GM18909 (cell line): ENCODE data around the gene LAMA2.
"Not testable (repeated sequence)": the region's sequence is repeated elsewhere in the genome, so short reads cannot be mapped to it uniquely, and the experiment has no call there.

Source experiments
- ATAC-seq: cut with Tn5 transposase; IDR thresholded peaks from one replicate; pipeline ENCODE4 v1.9.1; 2021; ENCODE audit warnings: mild to moderate bottlenecking; ENCODE audit not compliant: unreplicated experiment, poor library complexity

The LAMA2 gene

GRCh38 chr6:129163551-129163950 lies 280.6 kb downstream of the LAMA2 start:
- ATAC-seq = no peak

DNA sequence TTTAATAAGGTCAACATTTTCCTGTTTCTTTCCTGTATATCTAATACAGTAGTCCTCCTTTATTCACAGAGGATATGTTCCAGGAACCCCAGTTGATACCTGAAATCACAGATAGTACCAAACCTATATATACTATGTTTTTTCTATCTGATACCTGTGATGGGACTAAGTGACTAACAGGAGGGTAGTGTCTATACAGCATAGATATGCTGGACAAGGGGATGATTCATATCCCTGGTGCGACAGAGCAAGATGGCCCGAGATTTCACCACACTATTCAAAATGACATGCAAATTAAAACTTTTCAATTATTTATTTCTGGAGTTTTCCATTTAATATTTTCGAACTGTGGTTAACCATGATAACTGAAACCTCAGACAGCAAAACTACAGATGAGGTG lies 281.1 kb downstream of the LAMA2 start:
- ATAC-seq = no peak

GRCh38 chr6:129172279-129172995 lies 289.5 kb downstream of the LAMA2 start:
- ATAC-seq = not testable (repeated sequence)

DNA sequence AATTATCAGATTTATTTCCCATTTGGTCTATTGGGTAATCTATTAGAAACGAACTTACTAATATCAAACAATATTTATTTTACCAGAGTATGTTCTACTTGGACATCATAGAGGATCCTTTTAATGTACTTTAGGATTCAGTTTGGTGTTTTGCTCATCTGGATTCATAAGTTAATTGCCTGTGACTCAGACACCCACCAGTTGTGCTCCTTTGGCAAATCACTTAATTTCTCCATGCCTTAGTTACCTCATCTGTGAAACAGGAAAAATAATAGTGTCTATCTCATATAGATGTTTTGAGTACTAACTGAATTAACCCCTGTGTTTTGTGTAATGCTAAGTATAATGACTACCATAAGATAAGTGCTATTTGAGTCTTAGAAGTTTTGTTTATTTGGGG lies 292.1 kb downstream of the LAMA2 start:
- ATAC-seq = no peak

GRCh38 chr6:129177801-129178200 lies 294.9 kb downstream of the LAMA2 start:
- no peak for ATAC-seq

GRCh38 chr6:129179283-129179682 lies 296.3 kb downstream of the LAMA2 start:
- ATAC-seq = no peak

DNA sequence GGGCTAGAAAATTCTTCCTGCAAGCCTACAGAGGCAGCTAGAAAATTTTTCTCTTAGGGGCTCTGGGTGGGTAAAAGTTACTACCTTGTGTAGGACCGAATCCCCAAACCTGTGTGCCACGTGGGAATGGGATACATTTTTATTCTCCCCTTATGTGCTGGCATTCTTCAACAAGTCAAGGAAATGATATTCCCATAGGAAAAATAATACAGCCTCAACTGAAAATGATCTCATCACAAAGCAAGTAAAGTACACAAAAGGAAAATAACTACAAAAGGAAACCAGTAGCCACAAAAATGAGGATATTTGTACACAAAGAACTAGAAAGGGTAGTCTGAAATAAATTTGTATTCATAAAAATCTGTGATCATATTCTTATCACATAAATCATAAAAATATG lies 298.1 kb downstream of the LAMA2 start:
- no peak for ATAC-seq

GRCh38 chr6:129183187-129183591 lies 300.3 kb downstream of the LAMA2 start:
- no peak for ATAC-seq

DNA sequence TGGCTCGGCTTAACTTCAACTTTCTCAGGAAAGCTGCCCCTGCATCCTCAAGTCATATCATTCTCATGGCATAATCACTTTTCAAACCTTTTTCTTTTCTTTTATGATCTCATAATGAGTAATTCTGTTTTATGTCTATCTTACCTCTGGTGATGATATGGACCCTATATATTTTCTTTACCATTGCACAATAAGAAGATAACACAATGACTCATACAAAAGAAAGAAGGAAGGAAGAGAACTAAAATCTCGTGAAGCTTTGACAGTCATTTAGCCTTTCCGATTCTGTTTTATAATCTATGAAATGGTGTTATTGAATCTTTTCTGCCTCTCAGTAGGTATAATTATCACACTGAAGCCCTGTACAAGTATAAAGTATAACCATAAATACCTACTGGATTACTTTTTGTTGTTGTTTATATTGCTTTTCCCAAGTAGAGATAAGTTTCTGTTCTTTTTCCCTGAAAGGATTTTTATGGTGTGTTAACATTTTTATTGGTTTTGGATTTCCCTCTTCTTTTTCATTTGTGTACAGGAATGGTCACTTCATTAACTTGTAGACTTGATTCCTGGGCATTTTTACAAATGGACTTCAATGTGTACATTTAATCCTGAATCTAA lies 300.9 kb downstream of the LAMA2 start:
- ATAC-seq = no peak

GRCh38 chr6:129184324-129184723 lies 301.4 kb downstream of the LAMA2 start:
- no peak for ATAC-seq

DNA sequence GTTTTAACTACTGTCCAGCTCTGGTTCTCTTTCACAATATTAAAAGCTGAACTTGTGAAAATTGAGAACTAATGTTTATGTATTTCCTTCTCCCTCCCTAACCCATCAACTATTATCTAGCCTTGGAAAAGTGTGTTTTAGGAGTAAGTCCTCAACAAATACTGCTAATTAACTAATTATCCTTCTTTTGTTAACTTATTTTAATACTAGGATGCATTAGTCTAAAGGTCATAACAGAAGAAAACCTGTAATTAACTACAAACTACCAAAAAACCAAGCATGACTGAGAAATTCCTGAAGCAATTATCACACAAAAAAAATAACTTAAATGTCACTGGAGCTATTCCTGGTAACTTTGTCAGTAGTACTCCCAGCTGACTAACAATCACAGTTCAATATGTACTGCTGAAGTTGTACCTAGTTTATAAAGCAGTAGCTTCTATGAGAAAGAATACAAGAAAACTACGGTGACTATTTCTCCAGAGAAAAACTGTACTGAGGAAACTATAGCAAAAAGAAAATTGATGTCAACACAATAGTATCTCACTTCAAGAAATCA lies 301.9 kb downstream of the LAMA2 start:
- no peak for ATAC-seq

- no peak for ATAC-seq
These were observed 304.1 kb downstream of the LAMA2 start for GRCh38 chr6:129186988-129187387.

DNA sequence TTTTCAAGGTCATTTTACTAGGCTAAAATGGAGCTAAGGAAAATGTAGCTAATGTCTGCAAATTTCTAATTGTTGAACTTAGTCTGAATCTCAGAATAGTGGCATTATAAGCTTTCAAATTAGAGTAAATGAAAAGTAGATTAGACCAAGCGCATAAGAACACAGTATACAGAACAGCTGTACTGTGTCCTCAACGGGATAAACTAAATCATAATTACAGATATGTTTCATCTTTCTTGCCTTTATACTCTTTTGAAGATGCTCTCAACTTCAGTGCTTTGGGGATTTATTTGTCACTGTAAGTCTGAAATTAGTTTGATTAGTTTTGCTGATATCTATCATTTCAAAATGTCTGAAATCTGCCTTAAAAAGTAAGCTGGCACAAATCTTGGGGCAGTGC lies 305.4 kb downstream of the LAMA2 start:
- ATAC-seq = no peak

GRCh38 chr6:129188795-129189194 lies 305.9 kb downstream of the LAMA2 start:
- ATAC-seq = no peak

GRCh38 chr6:129189266-129189665 lies 306.3 kb downstream of the LAMA2 start:
- no peak for ATAC-seq

- no peak for ATAC-seq
These were observed 308.3 kb downstream of the LAMA2 start for GRCh38 chr6:129191235-129191634.

- ATAC-seq = no peak
These were observed 309.6 kb downstream of the LAMA2 start for GRCh38 chr6:129192458-129192989.

- ATAC-seq = no peak
These were observed 311.5 kb downstream of the LAMA2 start for GRCh38 chr6:129194306-129194941.

DNA sequence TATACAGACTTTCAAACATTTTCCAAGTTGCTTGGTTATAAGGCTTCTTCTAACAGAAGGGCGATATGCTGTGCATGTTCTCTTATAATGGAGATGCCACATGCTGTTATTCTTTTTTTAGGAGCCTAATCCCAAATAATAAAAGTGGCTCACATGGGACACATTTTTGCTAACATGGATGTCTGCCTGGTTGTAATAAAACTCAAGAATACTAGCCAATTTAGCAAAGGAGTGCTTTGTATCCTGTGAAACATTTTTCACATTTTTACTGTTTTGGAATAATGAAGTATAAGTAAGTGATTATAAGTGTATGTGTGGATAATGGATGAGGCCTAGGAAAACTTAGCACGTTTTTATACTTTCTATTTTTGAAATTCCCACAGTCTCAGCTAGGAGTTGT lies 312.2 kb downstream of the LAMA2 start:
- no peak for ATAC-seq

DNA sequence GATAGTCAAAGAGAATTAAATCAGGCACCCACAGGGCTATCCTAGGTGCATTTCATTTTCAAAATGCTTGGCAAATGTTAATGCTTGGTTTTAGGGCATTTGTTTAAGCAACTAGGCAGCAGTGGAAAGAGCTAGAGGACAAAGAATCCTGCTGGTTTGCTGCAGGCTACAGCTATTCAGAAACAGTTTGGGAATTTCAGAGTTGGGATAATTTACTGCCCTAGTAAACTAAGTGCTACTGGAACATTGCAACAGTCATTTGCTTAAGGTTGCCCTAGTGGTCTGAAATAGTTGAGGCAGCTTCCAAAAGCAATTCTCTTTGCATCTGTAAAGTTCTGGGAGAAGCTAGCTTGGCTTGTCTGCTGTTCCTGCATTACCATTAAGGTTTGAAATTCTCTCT lies 312.7 kb downstream of the LAMA2 start:
- ATAC-seq = no peak

DNA sequence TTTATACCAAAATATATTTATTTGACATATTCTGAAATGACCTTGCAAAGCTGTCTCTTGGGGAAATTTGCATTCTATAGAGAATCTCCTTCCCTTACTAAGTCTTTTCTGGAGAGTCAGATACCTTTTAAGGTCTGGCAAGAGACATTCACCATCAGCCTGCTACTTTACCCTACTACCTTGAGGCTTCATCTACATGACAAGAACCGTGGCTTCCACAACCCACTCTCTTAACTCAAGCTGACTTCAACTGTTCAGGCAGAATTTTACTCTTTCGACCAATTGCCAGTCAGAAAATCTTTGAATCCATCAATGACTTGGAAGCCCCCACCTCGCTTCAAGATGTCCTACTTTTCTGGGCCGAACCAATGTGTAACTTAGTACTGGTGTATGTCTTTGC lies 314.2 kb downstream of the LAMA2 start:
- ATAC-seq = no peak
